ENCODE results near the gene PXYLP1.

Gene PXYLP1

DNA sequence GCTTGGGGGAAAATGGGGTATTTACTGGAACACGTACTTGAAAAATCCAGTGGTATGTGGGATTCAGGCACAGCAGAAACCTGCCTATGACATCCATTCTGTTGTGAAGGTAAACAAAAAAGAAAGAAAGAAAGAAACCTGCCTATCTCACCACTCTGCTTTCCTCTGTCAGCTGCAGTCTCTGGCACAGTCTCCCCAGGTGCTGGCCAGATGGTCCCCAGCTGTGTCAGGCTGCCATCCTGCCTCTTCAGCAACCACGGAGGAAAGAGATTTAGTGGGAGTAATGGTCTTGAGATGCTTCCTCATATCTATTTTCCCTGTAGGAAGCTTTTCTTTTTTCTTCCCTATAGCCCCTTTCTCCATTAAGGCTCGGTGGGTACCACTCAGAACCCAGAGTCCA lies 2.5 kb upstream of the PXYLP1 start:
- no peak for DNase-seq

GRCh38 chr3:141230293-141230692 lies 1.3 kb upstream of the PXYLP1 start:
- DNase-seq = no peak

GRCh38 chr3:141231952-141232823 lies 563 bp downstream of the PXYLP1 start:
- DNase-seq = peak in 4 of 5 donors; percentile 15 to 20 (median 19)

- no peak for DNase-seq
Measured at GRCh38 chr3:141233457-141234161, 2.0 kb downstream of the PXYLP1 start.

DNA sequence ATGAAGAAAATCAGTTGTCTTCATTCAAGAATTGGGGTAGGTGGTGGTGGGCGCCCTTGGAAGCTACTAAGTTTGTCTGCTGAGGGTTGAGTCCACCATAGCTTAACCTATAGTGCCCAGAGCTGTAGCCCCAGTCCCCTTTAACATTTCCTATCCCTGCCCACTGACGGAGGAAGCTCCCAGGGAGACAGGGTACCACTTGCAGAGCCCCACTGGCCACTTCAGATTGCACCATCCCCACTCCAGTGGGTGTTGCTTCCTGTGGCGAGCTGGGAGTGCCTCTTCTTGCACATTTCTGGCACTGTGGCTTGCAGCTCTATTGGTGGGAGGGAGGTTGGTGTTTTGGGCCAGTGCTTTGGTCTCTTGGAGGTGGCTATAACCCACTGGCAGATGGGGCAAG lies 2.7 kb downstream of the PXYLP1 start:
- no peak for DNase-seq

DNA sequence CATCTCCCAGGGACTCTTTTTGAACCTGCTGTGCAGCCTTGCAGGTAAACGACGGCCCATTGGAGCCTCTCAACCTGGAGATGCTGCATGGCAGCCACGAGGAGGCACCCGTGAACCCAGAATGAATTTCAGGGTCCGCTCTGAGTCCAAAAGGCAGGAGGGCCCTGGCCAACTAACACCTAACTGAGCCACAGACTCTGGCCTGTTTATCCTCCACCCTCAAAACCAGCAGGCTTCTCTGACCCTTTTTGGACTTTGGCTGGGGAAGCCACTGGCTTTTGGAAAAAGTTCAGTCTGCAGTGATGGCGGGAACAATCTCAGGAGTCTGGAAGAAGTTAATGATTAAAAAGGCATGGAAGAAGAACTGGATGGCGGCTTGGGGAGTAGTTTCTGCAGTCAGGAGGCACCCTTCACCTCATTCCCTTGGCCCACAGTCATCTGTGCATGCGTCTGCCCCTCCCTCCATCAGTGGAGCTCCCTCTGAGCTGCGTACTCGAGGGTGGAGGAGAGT lies 4.1 kb downstream of the PXYLP1 start:
- no peak for DNase-seq

- no peak for DNase-seq
Measured at GRCh38 chr3:141236361-141236760, 4.7 kb downstream of the PXYLP1 start.

DNA sequence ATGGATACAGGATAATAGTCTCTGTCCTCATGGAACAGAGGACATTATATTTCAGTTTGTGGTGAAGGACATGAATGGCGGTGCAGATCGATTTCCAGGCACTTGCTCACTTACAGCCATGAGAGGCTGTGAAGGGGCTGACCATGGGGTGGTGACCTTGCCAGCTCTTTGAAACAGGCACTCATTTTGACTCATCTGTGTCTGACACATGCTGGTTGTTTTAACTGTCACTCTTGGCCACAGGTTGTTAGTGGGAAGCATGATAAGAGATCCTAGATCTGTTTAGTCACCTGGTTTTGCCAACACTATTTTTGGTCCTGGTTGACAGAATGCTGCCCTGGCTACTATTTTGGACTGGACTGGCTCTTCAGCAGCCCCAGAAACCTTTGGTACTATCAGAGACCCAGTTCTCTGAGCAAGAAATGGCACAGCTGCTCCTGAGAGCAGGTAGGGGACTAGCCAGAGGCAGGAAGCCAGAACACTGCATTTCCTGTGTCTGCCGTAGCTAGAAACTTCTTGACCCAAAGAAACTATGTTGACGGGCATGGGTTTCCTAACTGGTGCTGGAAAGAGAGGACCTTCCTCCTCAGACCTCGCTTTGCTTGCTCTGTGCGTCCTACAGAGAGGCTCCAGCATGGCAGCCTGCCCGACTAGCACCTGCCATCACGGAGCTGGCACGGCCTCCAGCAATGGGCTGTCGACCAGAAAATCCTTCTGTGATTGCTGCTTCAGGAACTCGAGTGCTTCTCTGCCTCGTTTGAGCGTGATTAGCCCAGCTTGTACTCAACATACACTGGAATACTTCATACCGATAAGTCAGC lies 6.3 kb downstream of the PXYLP1 start:
- peak in 1 of 5 donors; percentile 48 for DNase-seq

GRCh38 chr3:141239511-141240281 lies 8.1 kb downstream of the PXYLP1 start:
- no peak for DNase-seq

- no peak for DNase-seq
Measured at GRCh38 chr3:141240286-141240685, 8.7 kb downstream of the PXYLP1 start.

- DNase-seq = no peak
Measured at GRCh38 chr3:141240687-141241615, 9.3 kb downstream of the PXYLP1 start.

DNA sequence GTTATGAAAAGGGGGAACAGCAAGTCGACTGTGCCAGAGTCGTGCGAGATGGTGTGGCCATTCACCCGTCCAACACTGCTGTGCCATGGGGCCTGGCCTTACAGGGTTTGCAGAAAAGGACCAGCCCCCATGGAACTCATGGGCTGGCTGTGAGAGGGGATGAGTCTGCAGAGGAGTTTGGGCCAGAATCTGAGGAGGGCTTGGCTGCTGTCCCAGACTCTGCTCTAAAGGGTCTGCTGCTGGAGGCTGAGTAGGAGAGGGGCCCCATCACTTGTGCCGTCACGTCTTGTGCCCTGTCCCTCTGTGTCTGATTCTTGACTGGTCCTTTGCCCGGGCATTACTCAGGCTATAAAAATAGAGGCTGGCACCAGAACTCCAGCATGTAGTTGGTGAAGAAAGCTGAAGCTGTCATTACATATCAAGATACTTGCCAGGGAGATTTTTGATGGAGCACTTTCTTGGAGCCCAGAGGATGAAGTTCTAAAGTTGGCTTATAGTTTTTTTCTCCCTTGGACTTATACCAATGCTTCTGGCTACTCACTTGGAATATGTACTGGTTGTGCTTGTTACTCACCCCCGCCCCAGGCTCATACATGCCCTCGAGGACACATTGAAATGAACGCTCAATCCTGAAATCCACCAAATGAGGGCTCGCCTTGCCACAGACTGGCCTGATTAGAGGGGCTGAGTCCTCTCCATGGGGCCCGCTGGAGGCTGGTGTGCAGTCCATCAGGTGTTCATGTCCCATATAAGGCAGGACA lies 10.2 kb downstream of the PXYLP1 start:
- DNase-seq = no peak

DNA sequence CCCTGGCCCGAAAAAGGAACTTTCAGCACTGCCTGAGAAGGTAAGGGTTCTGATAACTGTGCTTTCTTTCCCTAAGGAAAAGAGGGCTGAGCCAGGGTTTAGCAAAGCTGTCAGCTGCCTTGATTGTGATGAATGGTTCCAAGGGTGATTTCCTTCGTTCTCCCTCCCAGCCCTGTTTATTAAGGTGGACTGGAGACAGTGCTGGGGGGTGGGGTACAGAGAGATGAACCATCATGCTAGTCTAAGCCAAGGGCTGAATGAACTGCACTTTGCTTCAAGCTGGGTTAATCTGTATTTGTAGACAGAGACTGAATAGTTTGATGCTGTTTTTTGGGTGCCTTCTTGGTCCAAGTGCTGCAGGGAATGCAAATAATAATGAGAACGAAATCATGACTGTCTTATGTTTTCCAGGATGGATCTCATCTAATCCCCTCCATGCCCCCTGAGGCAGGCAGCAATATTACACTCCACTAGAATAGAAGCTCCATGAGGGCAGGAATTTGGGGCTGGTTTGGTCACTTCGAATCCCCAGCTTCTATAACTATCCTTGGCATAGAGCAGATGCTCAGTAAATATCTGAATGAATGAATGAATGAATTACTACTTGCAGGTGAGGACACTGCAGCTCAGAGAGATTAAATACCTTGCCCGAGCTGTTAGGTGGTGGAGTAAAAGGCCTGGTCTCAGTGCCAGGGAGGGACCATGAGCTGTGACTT lies 10.9 kb downstream of the PXYLP1 start:
- DNase-seq = no peak

DNA sequence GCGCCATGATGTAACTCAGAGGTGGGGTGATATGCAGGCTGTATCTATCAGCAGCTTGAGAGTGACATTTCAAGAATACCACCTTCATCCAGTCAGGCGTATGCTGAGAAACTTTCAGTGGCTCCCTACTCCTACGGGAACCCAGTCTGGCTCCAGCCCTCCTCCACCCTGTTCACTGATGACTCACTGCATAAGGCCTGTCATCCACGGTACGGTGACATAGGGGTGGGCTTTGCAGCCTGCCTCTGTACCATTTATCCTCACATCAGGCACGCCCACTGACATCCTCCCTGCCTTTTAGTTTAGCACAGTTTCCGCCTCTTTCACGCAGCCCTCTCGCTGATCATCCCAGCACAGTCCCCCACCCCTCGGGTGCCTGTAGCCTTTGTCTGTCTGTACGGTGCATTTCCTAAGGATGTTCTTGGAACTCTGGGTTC lies 11.7 kb downstream of the PXYLP1 start:
- DNase-seq = peak in 2 of 5 donors; percentile 37 to 54

GRCh38 chr3:141246224-141246957 lies 14.8 kb downstream of the PXYLP1 start:
- DNase-seq = no peak

DNA sequence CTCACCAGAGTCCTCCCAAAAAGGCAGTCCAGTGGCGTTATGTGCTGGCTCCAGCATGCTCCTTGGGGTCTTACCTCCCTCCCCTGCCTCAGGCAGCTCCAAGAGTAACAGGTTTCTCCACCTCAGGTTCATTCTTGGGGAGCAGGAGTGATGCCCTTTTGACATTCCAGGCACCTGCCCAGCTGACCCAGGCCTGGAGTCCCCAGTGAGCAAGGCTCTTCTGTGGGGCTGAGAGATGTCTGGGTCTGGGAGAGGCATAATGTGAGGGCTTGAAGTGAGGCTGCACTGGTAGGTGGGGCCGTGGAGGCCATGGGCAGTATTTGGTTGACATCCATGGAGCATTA lies 15.3 kb downstream of the PXYLP1 start:
- no peak for DNase-seq

GRCh38 chr3:141248064-141248463 lies 16.4 kb downstream of the PXYLP1 start:
- no peak for DNase-seq

DNA sequence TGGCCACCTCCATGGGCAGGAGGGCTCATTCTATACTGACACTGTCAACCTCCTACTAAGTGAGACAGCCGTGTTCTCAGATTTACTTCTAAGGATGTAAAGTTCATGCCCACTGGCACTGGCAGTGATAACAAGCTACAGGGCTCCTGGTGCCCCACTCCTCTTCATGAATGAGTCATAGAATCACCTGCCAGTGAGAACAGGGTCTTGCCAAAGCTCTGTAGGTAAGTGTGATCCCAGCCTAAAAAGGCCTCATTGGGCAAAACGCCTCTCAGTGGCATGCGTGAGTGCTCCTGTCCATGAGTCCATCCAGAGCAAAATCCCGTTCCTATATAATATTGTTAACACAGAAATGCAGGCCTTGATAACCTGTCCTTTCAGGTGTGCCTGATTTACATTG lies 17.4 kb downstream of the PXYLP1 start:
- no peak for DNase-seq

GRCh38 chr3:141250342-141250741 lies 18.7 kb downstream of the PXYLP1 start:
- no peak for DNase-seq
